Ovary (tissue), 3 donors: ENCODE data around the gene MAD1L1.

ENCODE experiments used
- EP300 ChIP-seq: sonication (generic); formaldehyde crosslinking; IDR thresholded peaks from one replicate; pipeline ENCODE4 v1.6.1; 2017; ENCODE audit warnings: antibody characterized with exemption
- POLR2A ChIP-seq: fragments of 450-650 bp; IDR thresholded peaks from one replicate; pipeline ENCODE4 v1.6.1; 2017; ENCODE audit warnings: antibody characterized with exemption, mild to moderate bottlenecking, moderate library complexity
- TF ChIP-seq, protein P1 (sequence below), 3 donors: fragments of 450-650 bp in 2 of 3; fragments of 200-600 bp in 1 of 3; IDR thresholded peaks; one replicate each; pipeline versions ENCODE4 v1.5.1 to v1.8.0; 2016 to 2022; ENCODE audit warnings: antibody characterized with exemption in 3 of 3, mild to moderate bottlenecking in 1 of 3
- donor health status: DM: no; HTN: no; CAD: no.

GRCh38 chr7:1813394-1814088 lies 419.2 kb downstream of the MAD1L1 start:
- TF ChIP-seq, protein P1, sequence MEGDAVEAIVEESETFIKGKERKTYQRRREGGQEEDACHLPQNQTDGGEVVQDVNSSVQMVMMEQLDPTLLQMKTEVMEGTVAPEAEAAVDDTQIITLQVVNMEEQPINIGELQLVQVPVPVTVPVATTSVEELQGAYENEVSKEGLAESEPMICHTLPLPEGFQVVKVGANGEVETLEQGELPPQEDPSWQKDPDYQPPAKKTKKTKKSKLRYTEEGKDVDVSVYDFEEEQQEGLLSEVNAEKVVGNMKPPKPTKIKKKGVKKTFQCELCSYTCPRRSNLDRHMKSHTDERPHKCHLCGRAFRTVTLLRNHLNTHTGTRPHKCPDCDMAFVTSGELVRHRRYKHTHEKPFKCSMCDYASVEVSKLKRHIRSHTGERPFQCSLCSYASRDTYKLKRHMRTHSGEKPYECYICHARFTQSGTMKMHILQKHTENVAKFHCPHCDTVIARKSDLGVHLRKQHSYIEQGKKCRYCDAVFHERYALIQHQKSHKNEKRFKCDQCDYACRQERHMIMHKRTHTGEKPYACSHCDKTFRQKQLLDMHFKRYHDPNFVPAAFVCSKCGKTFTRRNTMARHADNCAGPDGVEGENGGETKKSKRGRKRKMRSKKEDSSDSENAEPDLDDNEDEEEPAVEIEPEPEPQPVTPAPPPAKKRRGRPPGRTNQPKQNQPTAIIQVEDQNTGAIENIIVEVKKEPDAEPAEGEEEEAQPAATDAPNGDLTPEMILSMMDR (IDR thresholded peaks at IDR 0.05) = no peak
- no peak for TF ChIP-seq POLR2A
- no peak for TF ChIP-seq EP300
